ENCODE data around the gene SHLD2.

- TF ChIP-seq, protein P1, sequence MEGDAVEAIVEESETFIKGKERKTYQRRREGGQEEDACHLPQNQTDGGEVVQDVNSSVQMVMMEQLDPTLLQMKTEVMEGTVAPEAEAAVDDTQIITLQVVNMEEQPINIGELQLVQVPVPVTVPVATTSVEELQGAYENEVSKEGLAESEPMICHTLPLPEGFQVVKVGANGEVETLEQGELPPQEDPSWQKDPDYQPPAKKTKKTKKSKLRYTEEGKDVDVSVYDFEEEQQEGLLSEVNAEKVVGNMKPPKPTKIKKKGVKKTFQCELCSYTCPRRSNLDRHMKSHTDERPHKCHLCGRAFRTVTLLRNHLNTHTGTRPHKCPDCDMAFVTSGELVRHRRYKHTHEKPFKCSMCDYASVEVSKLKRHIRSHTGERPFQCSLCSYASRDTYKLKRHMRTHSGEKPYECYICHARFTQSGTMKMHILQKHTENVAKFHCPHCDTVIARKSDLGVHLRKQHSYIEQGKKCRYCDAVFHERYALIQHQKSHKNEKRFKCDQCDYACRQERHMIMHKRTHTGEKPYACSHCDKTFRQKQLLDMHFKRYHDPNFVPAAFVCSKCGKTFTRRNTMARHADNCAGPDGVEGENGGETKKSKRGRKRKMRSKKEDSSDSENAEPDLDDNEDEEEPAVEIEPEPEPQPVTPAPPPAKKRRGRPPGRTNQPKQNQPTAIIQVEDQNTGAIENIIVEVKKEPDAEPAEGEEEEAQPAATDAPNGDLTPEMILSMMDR (IDR thresholded peaks at IDR 0.05 in 8 of 11, conservative IDR thresholded peaks at IDR 0.05 in 3 of 11), result no peak
- no peak for TF ChIP-seq POLR2A (IDR thresholded peaks at IDR 0.05)
Observed at GRCh38 chr10:87079106-87079836, 15.7 kb upstream of the SHLD2 start.
